Vagina (tissue), 2 donors: ENCODE measurements around the gene RBFOX1.

ENCODE experiments used
- CTCF ChIP-seq, 3 experiments: fragments of 450-650 bp in 2 of 3; fragments of 200-600 bp in 1 of 3; sonication (generic) in 1 of 3; IDR thresholded peaks; one replicate each; pipeline ENCODE4 v1.5.1; 2017 to 2019; ENCODE audit warnings: antibody characterized with exemption in 3 of 3, mild to moderate bottlenecking in 2 of 3, moderate library complexity in 2 of 3
- POLR2A ChIP-seq, 2 donors: fragments of 450-650 bp; IDR thresholded peaks; one replicate each; pipeline ENCODE4 v1.6.1; 2017; ENCODE audit warnings: antibody characterized with exemption in 2 of 2, mild to moderate bottlenecking in 2 of 2, moderate library complexity in 2 of 2
- POLR2AphosphoS5 ChIP-seq, 2 donors: sonication (generic); formaldehyde crosslinking; IDR thresholded peaks; one replicate each; pipeline ENCODE4 v1.9.0; 2017; ENCODE audit warnings: antibody characterized with exemption in 2 of 2, mild to moderate bottlenecking in 2 of 2, low read depth in 1 of 2; ENCODE audit not compliant: insufficient read depth in 1 of 2

- TF ChIP-seq POLR2AphosphoS5 (IDR thresholded peaks at IDR 0.05; ENCODE audit: insufficient read depth in 1 of 2, low read depth in 1 of 2) (no peak), CTCF (IDR thresholded peaks at IDR 0.05) (no peak), POLR2A (IDR thresholded peaks at IDR 0.05) (no peak)
Observed at GRCh38 chr16:7330709-7331108, 1.9 kb upstream of the RBFOX1 start.
